HCT116 (cell line): ENCODE data around the gene UCKL1. TPM values are rescaled to one million over a fixed set of nuclear protein-coding genes. Genes with fewer than 3 reads are reported as not detected.

ENCODE experiments used
- ATAC-seq: fragments of 200-7000 bp; cut with Tn5 transposase; 2 replicates; pipeline ENCODE4 v1.9.1; 2020; ENCODE audit warnings: mild to moderate bottlenecking, moderate library complexity
- BruUV-seq: library from RNA; stranded (reverse); fragments of 400-500 nt; replicated peaks from 2 replicates; lab custom pipeline; 2021; lab: Mats Ljungman, UMichigan
- CTCF ChIA-PET: fragments of 300-600 bp; sonication (Branson Sonifier 250); formaldehyde crosslinking; loops from one replicate; lab custom pipeline; 2021; ENCODE audit warnings: antibody characterized with exemption; lab: Charles Lee
- POLR2A ChIA-PET: fragments of 300-600, 350-600 bp; sonication (Branson Sonifier 250); formaldehyde crosslinking; loops from one replicate; lab custom pipeline; 2021; ENCODE audit warnings: antibody characterized with exemption; lab: Charles Lee
- RAD21 ChIA-PET, 2 experiments: fragments of 300-600 bp; sonication (Branson Sonifier 250); formaldehyde crosslinking; loops; one replicate each; lab custom pipeline; 2023; ENCODE audit warnings: low total read pairs in 2 of 2; ENCODE audit not compliant: uncharacterized antibody in 2 of 2, unreplicated experiment in 2 of 2, low non-redundant PET in 1 of 2; lab: Charles Lee
- DNase-seq: peaks from one replicate; pipeline ENCODE4 v3.0.0-alpha.2; 2010; ENCODE audit warnings: low read depth, low spot score
- H2AFZ ChIP-seq: fragments of 200-600 bp; shearing (Covaris generic), sonication (generic); 2 replicates; pipeline ENCODE4 v1.6.1; 2017; ENCODE audit warnings: low read depth, mixed run types, mixed read lengths, antibody characterized with exemption, low read length; ENCODE audit not compliant: poor library complexity, severe bottlenecking
- H3K27ac ChIP-seq: 2 replicates; pipeline ENCODE4 v1.5.1; 2012; ENCODE audit warnings: low read depth, low read length
- H3K27me3 ChIP-seq: fragments of 200-600 bp; sonication (generic); 2 replicates; pipeline ENCODE4 v1.6.1; 2016; ENCODE audit warnings: mixed run types, low read length, mixed read lengths; ENCODE audit not compliant: insufficient read depth
- H3K36me3 ChIP-seq, 2 experiments: fragments of 200-500 bp in 1 of 2; fragments of 200-600 bp in 1 of 2; sonication (Bioruptor generic) in 1 of 2; sonication (generic) in 1 of 2; 2 replicates each; pipeline versions ENCODE4 v1.5.1 to v1.6.1; 2014 to 2016; ENCODE audit warnings: low read length in 2 of 2, inconsistent platforms in 1 of 2, mixed read lengths in 1 of 2, mixed run types in 1 of 2; ENCODE audit not compliant: insufficient read depth in 2 of 2, control insufficient read depth in 1 of 2
- H3K4me1 ChIP-seq, 2 experiments: fragments of 200-600 bp in 1 of 2; sonication (generic) in 1 of 2; 2 replicates each; pipeline versions ENCODE4 v1.5.1 to v1.6.1; 2012 to 2017; ENCODE audit warnings: low read length in 2 of 2, inconsistent platforms in 1 of 2, mild to moderate bottlenecking in 1 of 2, mixed read lengths in 1 of 2, mixed run types in 1 of 2, moderate library complexity in 1 of 2; ENCODE audit not compliant: insufficient read depth in 2 of 2, control insufficient read depth in 1 of 2
- H3K4me2 ChIP-seq: fragments of 200-600 bp; sonication (generic); 2 replicates; pipeline ENCODE4 v1.6.1; 2017; ENCODE audit warnings: mixed run types, low read length, mixed read lengths
- H3K4me3 ChIP-seq, 2 experiments: fragments of 200-600 bp in 1 of 2; sonication (generic) in 1 of 2; replicated peaks in 1 of 2; 2 replicates each; pipeline ENCODE4 v1.5.1; 2011 to 2016; ENCODE audit warnings: low read length in 2 of 2, control low read depth in 1 of 2, low read depth in 1 of 2, mild to moderate bottlenecking in 1 of 2, mixed read lengths in 1 of 2, mixed run types in 1 of 2
- H3K79me2 ChIP-seq: fragments of 200-600 bp; sonication (generic); 2 replicates; pipeline ENCODE4 v1.6.1; 2017; ENCODE audit warnings: mild to moderate bottlenecking, mixed run types, low read length, moderate library complexity, mixed read lengths; ENCODE audit not compliant: insufficient read depth
- H3K9ac ChIP-seq: fragments of 200-600 bp; sonication (generic); 2 replicates; pipeline ENCODE4 v1.6.1; 2016; ENCODE audit warnings: low read length, mixed read lengths
- H3K9me2 ChIP-seq: fragments of 200-600 bp; sonication (generic), shearing (Covaris generic); 2 replicates; pipeline ENCODE4 v1.6.1; 2017; ENCODE audit warnings: mixed run types, mild to moderate bottlenecking, moderate library complexity; ENCODE audit not compliant: insufficient read depth
- H3K9me3 ChIP-seq, 2 experiments: fragments of 200-500 bp in 1 of 2; fragments of 200-600 bp in 1 of 2; sonication (Bioruptor generic) in 1 of 2; sonication (generic) in 1 of 2; 2 replicates each; pipeline ENCODE4 v1.6.1; 2014 to 2017; ENCODE audit warnings: low read length in 2 of 2, mixed read lengths in 2 of 2, inconsistent platforms in 1 of 2, low read depth in 1 of 2, mild to moderate bottlenecking in 1 of 2, mixed run types in 1 of 2, moderate library complexity in 1 of 2; ENCODE audit not compliant: control insufficient read depth in 1 of 2, insufficient read depth in 1 of 2
- H4K20me1 ChIP-seq: fragments of 200-600 bp; sonication (generic), shearing (Covaris generic); 2 replicates; pipeline ENCODE4 v1.6.1; 2017; ENCODE audit warnings: mixed run types, mild to moderate bottlenecking, moderate library complexity; ENCODE audit not compliant: insufficient read depth
- ATF3 ChIP-seq: IDR thresholded peaks from 2 replicates; pipeline ENCODE4 v1.6.1; 2012
- EZH2phosphoT487 ChIP-seq: fragments of 200-600 bp; IDR thresholded peaks from 2 replicates; pipeline ENCODE4 v1.6.1; 2018; ENCODE audit warnings: antibody characterized with exemption, borderline replicate concordance
- JUND ChIP-seq: IDR thresholded peaks from 2 replicates; pipeline ENCODE4 v1.6.1; 2012
- POLR2A ChIP-seq: IDR thresholded peaks from 2 replicates; pipeline ENCODE4 v1.7.0; 2011; ENCODE audit warnings: borderline replicate concordance; ENCODE audit not compliant: insufficient read depth, insufficient read length; ENCODE audit errors: extremely low read depth
- RAD21 ChIP-seq: IDR thresholded peaks from 2 replicates; pipeline ENCODE4 v1.6.1; 2012; ENCODE audit warnings: low read depth, mild to moderate bottlenecking
- ZBTB33 ChIP-seq: IDR thresholded peaks from 2 replicates; pipeline ENCODE4 v1.6.1; 2011; ENCODE audit warnings: mild to moderate bottlenecking, low read length, moderate library complexity; ENCODE audit not compliant: insufficient replicate concordance; ENCODE audit errors: extremely low read depth
- intact Hi-C: fragments of 100-400 bp; cut with micrococcal nuclease; formaldehyde crosslinking; loops from 2 replicates; pipeline ENCODE4 v1.10.0; 2022
- total RNA-seq: library from RNA; stranded (reverse); gene quantifications from one replicate; pipeline ENCODE4 v1.2.1, GENCODE V29; 2021; ENCODE audit not compliant: unreplicated experiment

The UCKL1 gene
- total RNA-seq, 1 experiment from 2014 or later = 54.2 TPM

GRCh38 chr20:63940472-63941266 lies 15.5 kb downstream of the UCKL1 start:
- ChIA-PET POLR2A (no interaction called here), RAD21 (no interaction called here), CTCF (no interaction called here)
- H3K79me2 ChIP-seq = peaks cover 14% of the 10 kb centered on the region
- no peak overlapping the region for H3K4me2 ChIP-seq
- peak overlapping the region; percentile 13; the same call in 1 of the 2 replicates for H3K27ac ChIP-seq
- no peak for ATAC-seq
- H3K9me3 ChIP-seq = no peaks in the 10 kb centered on the region
- H3K4me3 ChIP-seq = no peak overlapping the region
- H3K9me2 ChIP-seq = no peaks in the 10 kb centered on the region
- H3K36me3 ChIP-seq = peaks cover 16 to 41% of the 10 kb centered on the region in 2 experiments; a peak in 3 of 4 replicates
- no peak overlapping the region for H2AFZ ChIP-seq
- no peak overlapping the region for H3K9ac ChIP-seq
- TF ChIP-seq ZBTB33 = no peak
- H3K4me1 ChIP-seq = peaks cover 3 to 13% of the 10 kb centered on the region in 2 experiments; a peak in 2 of 4 replicates
- no TSS peak for BruUV-seq
- DNase-seq = no peak
- intact Hi-C loops = no loop called here
- no peaks in the 10 kb centered on the region for H4K20me1 ChIP-seq
- H3K27me3 ChIP-seq = no peaks in the 10 kb centered on the region

GRCh38 chr20:63940071-63940471 lies 16.1 kb downstream of the UCKL1 start:
- intact Hi-C loops = no loop called here
- BruUV-seq = TSS peak; percentile 62
- Histone ChIP-seq H3K36me3 (peaks cover 13 to 41% of the 10 kb centered on the region in 2 experiments; a peak in 3 of 4 replicates), H3K27ac (no peak overlapping the region), H3K4me2 (no peak overlapping the region), H2AFZ (no peak overlapping the region), H3K4me3 (no peak overlapping the region), H3K27me3 (no peaks in the 10 kb centered on the region), H3K4me1 (peaks cover 3 to 13% of the 10 kb centered on the region in 2 experiments; a peak in 2 of 4 replicates), H3K9me3 (no peaks in the 10 kb centered on the region), H3K79me2 (peaks cover 8% of the 10 kb centered on the region; the same call in 1 of the 2 replicates), H3K9ac (no peak overlapping the region), H4K20me1 (no peaks in the 10 kb centered on the region), H3K9me2 (no peaks in the 10 kb centered on the region)
- ChIA-PET CTCF (no interaction called here), POLR2A (no interaction called here), RAD21 (no interaction called here)
- ATAC-seq (no peak), DNase-seq (no peak)
- TF ChIP-seq RAD21 (no peak), ATF3 (no peak), EZH2phosphoT487 (no peak), POLR2A (no peak), JUND (no peak)
